Progenitor cell of endocrine pancreas (in vitro differentiated cells): ENCODE results near the gene ADARB2. TPM values are rescaled to one million over a fixed set of nuclear protein-coding genes. Genes with fewer than 3 reads are reported as not detected.
A peak's percentile ranks its signal among the peaks of the same experiment; 100 is the strongest.

ENCODE experiments used
- DNase-seq: peaks from one replicate; pipeline ENCODE4 v3.0.0; 2021; ENCODE audit warnings: low spot score; ENCODE audit not compliant: unreplicated experiment
- H3K27ac Mint-ChIP-seq: 2 replicates; pipeline ENCODE4 v1.8.0; 2021; ENCODE audit warnings: mild to moderate bottlenecking, moderate library complexity, mixed read lengths
- H3K27me3 Mint-ChIP-seq: 2 replicates; pipeline ENCODE4 v1.8.0; 2021; ENCODE audit warnings: mixed read lengths
- H3K36me3 Mint-ChIP-seq: 2 replicates; pipeline ENCODE4 v1.8.0; 2022; ENCODE audit warnings: mixed read lengths; ENCODE audit not compliant: insufficient read depth
- H3K4me1 Mint-ChIP-seq: 2 replicates; pipeline ENCODE4 v1.8.0; 2021; ENCODE audit warnings: low read depth, mixed read lengths
- H3K4me3 Mint-ChIP-seq: 2 replicates; pipeline ENCODE4 v1.8.0; 2021; ENCODE audit warnings: low read depth, mild to moderate bottlenecking, moderate library complexity, mixed read lengths
- H3K9me3 Mint-ChIP-seq: 2 replicates; pipeline ENCODE4 v1.8.0; 2021; ENCODE audit warnings: low read depth, mixed read lengths
- CTCF ChIP-seq: fragments of 200-600 bp; sonication (generic); IDR thresholded peaks from one replicate; pipeline ENCODE4 v1.5.0; 2021; ENCODE audit warnings: antibody characterized with exemption, mild to moderate bottlenecking; ENCODE audit not compliant: unreplicated experiment
- total RNA-seq: library from RNA; stranded (reverse); gene quantifications from 2 replicates; pipeline ENCODE4 v1.2.1, GENCODE V29; 2021

ADARB2 gene
- total RNA-seq, 1 donor from 2014 or later = 1.3 TPM

- H3K9me3 Mint-ChIP-seq = no peaks in the 10 kb centered on the region
- DNase-seq = no peak
- no peak overlapping the region for H3K27ac Mint-ChIP-seq
- TF ChIP-seq CTCF = no peak
- H3K27me3 Mint-ChIP-seq = peaks cover 36% of the 10 kb centered on the region
- H3K4me3 Mint-ChIP-seq = no peak overlapping the region
- no peaks in the 10 kb centered on the region for H3K36me3 Mint-ChIP-seq
- H3K4me1 Mint-ChIP-seq = peaks cover 6% of the 10 kb centered on the region
Observed at GRCh38 chr10:1376384-1376945, 360.9 kb downstream of the ADARB2 start.

- no peak for TF ChIP-seq CTCF
- H3K4me1 Mint-ChIP-seq = peaks cover 6% of the 10 kb centered on the region
- H3K27me3 Mint-ChIP-seq = peaks cover 31% of the 10 kb centered on the region
- H3K9me3 Mint-ChIP-seq = no peaks in the 10 kb centered on the region
- no peak overlapping the region for H3K4me3 Mint-ChIP-seq
- H3K27ac Mint-ChIP-seq = no peak overlapping the region
- no peaks in the 10 kb centered on the region for H3K36me3 Mint-ChIP-seq
- DNase-seq = no peak
Observed at GRCh38 chr10:1375346-1376170, 361.8 kb downstream of the ADARB2 start.

- TF ChIP-seq CTCF = no peak
- no peak overlapping the region for H3K4me3 Mint-ChIP-seq
- no peaks in the 10 kb centered on the region for H3K9me3 Mint-ChIP-seq
- H3K36me3 Mint-ChIP-seq = no peaks in the 10 kb centered on the region
- H3K27ac Mint-ChIP-seq = no peak overlapping the region
- no peak for DNase-seq
- H3K27me3 Mint-ChIP-seq = peaks cover 23% of the 10 kb centered on the region
- H3K4me1 Mint-ChIP-seq = peaks cover 6% of the 10 kb centered on the region
Observed at GRCh38 chr10:1374511-1375345, 362.6 kb downstream of the ADARB2 start.

- Mint-ChIP-seq H3K4me3 (no peak overlapping the region), H3K36me3 (no peaks in the 10 kb centered on the region), H3K9me3 (no peaks in the 10 kb centered on the region), H3K27ac (no peak overlapping the region), H3K4me1 (peaks cover 10% of the 10 kb centered on the region), H3K27me3 (peaks cover 9% of the 10 kb centered on the region)
- no peak for DNase-seq
- no peak for TF ChIP-seq CTCF
Observed at GRCh38 chr10:1373287-1373686, 364.0 kb downstream of the ADARB2 start.

DNA sequence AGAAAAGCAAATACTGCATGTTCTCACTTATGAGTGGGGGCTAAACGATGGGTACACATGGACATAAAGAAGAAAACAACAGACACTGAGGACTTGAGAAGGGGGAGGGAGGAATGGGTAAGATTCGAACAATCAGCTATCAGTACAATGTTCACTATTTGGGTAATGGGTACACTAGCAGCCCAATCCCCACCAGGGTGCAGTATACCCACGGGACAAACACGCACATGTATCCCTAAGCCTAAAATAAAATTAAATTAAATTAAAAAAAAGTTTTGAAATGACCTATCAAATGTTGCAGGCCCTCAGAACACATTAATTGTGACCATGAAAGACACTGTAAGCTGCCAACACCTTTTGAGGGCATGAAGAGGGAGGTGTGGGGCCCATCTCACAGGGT is 365.1 kb downstream of the ADARB2 start:
- Mint-ChIP-seq H3K27me3 (peaks cover 2% of the 10 kb centered on the region), H3K36me3 (no peaks in the 10 kb centered on the region), H3K27ac (no peak overlapping the region), H3K9me3 (no peaks in the 10 kb centered on the region), H3K4me3 (no peak overlapping the region), H3K4me1 (peaks cover 4% of the 10 kb centered on the region)
- TF ChIP-seq CTCF = peak; percentile 24
- DNase-seq = no peak
